HG03159 (cell line): ENCODE data around the gene CA5A.
"Not testable (repeated sequence)": the region's sequence is repeated elsewhere in the genome, so short reads cannot be mapped to it uniquely, and the experiment has no call there.

Source experiments
- ATAC-seq: cut with Tn5 transposase; IDR thresholded peaks from one replicate; pipeline ENCODE4 v1.9.1; 2021; ENCODE audit warnings: mild to moderate bottlenecking, moderate library complexity; ENCODE audit not compliant: unreplicated experiment

Gene CA5A

DNA sequence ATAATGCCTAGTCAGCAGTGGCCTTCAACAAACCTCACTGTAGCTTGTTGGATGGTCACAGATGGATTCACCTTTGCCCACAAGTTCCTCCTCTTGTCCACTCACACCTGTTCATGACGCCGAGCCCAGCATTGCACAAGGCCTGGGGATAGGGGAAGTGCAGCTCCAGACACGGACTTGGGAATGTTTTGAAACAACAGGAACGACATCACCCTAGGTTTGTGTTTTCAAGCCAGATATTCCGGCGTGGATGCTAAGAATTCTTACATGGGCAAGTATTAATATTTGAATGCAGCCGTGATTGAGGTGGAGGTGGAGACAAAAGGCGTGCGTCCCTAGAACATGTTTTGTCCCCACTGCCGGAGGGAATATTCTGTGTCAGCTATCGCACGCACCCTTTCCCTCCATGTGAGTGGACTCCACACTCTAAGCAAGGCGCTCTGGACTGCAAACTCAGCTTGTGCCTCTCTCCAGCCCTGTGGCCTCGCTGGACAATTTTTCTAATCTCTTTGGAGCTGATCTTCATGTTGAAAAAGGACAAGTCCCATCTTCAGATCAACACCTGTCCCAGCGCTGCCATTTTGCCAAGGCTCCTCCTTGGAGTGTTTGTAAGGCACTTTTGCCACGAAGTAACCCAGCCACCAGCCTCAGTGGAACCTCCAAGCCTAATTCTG, 12.9 kb upstream of the CA5A start:
- ATAC-seq, result no peak

DNA sequence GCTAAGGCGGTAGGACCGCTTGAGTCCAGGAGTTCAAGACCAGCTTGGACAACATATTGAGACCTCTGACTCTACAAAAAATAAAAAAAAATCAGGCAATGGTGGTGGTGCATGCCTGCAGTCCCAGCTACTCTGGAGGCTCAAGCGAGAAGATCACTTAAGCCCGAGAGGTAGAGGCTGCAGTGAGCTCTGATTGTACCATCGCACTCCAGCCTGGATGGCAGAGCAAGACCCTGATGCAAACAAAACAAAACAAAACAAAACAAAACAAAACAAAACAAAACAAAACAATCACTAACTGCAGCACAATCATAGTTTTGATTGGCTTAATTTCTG, 12.4 kb upstream of the CA5A start:
- no peak for ATAC-seq

DNA sequence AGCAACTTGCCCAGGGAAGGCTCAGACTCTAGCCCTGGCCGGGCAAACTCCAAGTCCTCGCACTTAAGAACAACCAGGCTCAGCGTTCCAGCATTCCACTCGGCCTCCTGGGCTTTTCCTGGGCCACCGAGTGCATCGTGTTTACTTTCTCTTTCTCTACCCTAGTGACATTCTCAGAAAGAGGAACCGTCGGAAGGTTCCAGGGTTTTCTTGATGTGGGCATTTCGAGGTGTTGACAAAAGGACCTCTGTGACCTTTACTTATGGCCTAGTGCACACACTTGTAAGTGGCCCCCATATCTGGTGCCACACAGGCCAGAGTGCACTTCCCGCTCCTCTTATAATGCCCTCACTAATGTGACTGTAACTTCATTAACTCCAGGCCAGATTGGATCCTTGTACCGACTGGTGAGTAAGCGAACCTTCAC, 11.8 kb upstream of the CA5A start:
- ATAC-seq, result no peak

DNA sequence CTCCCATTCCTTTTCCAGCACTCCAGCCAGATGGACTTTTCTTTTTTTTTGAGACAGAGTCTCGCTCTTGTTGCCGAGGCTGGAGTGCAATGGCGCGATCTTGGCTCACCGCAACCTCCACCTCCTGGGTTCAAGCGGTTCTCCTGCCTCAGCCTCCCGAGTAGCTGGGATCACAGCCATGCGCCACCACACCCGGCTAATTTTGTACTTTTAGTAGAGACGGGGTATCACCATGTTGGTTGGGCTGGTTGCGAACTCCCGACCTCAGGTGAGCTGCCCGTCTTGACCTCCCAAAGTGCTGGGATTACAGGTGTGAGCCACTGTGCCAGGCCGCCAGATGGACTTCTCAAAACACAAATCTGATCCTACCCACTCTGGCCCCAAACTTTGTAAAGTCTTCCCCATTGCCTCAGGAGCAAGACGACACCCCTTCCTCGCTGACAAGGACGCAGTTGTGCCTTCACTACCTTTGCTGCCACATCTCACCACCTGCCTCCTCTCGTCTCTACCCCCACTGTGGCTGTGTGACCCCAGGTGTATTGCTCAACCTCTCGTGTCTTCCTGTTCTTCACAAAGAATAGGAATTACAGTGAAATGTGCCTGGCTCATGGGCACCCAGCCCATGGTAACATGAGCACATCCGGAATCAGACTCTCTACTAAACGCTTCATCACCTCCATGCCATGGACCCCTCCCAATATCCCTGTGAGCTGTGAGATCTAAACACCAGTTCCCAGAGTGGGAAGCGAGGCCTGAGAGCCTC, 11.2 kb upstream of the CA5A start:
- ATAC-seq, result no peak

DNA sequence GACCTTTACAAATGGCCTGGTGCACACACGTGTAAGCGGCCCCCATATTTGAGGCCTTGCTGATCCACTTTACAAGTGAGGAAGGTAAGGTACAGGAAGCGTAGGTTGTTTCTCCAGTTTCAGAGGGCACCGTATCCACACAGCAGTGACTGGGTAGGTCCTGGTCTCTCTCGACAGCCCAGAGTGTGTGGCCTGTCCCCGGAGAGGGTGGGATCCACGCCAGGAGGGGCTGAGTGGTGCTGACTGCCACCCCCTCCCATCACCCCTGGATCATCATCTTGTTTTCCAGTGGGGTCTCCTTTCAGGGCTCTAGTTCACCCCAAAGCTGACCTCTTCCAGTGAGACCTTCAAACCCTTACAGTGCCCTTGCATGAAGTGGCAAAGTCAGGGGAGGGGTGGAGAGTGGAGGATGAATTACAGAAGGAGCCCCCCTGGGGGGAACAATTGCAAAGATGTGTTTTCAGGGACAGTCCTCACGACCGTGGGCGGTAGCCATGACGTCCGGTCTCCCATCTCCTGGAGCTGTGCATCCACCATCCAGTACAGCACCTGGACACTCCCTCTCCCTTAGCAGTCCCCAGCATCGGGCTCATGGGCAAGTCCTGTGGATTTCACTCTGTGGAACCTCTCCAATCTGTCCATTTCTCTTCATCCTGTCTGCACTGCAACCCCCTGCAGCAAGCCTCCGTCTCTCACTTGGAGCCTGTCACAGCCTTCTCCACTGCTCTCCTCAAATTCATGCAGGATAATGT, 10.4 kb upstream of the CA5A start:
- ATAC-seq, result no peak

DNA sequence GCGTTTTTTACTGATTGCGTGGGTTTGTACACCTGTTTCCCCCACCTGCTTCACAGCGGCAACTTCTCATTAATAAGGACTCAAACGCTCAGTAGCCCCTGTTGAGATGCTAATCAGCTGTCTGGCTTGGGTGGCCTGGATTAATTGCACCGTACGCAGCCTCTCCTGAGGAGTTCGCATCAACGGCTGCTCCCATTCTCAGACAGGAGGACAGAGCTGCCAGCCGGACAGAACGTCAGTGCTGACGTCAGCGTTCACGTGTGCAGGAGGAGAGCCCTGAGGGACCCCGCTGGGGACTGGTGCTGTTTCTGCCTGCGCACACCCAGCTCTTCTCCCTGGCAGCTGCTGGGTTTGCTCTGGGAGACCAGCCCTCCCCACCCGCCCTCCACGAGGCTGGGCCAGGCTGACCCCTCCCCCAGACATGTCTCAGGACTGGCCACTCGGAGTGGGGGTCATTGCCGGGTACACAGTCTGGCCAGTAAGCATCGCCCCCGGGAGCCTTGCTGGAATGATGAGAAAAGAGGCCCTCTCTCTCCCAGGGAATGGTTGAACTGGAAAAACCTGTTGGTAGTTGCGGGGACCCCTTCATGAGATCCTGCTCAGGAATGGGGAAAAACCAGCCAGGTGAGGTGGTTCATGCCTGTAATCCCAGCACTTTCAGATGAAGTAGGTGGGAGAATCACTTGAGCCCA, 9.2 kb upstream of the CA5A start:
- no peak for ATAC-seq

DNA sequence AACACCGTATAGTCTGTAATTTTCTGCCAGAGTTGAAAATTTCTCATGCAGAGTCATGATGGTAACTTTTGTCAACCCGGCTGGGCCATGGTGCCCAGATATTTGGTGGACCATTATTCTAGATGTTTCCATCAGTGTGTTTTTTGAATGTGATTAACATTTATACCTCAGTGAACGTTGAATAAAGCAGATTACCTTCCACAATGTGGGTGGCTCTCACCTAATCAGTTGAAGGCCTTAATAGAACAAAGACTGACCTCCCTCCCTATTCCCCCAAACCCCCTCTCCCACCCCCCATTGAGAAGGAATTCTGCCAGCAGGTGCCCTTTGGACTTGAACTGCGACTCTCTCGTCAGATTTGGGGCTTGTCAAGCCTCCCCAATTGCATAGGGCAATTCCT, 6.4 kb upstream of the CA5A start:
- ATAC-seq, result no peak

DNA sequence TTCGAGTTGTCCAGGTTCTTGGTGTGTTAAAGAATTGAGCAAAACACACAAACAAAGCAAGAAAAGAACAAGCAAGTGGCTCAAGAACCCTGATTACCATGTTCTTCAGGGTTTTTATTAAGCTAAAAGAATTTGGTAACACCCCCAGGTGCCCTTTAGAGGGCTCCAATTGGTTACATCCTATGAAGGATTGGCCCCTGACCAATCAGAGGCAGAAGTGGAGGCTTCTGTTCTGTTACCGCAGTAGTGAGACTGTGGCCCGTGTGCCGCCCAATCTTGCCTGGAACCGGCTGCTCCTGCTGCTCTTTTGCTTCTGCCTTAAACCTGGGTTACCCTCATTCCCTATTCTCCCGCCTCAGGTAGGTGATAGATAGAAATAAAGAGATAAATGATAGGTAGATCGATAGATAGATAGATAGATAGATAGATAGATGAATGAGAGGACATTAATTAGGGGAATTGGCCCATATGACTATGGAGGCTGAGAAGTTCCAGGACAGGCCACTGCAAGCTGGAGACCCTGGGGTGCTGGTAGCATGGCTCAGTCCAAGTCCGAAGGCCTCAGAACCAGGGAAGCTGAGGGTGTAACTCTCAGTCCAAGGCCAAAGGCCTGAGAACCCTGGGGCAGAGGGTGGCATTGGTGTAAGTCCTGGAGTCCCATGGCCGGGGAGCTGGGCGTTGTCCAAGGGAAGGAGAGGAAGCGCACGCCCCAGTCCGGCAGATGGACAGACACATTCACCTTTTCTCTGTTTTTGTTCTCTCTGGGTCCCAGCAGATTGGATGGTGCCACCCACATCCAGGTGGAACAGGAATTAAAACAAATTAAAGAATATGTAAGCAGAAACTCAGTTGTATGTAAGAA, 3.5 kb upstream of the CA5A start:
- ATAC-seq, result no peak

DNA sequence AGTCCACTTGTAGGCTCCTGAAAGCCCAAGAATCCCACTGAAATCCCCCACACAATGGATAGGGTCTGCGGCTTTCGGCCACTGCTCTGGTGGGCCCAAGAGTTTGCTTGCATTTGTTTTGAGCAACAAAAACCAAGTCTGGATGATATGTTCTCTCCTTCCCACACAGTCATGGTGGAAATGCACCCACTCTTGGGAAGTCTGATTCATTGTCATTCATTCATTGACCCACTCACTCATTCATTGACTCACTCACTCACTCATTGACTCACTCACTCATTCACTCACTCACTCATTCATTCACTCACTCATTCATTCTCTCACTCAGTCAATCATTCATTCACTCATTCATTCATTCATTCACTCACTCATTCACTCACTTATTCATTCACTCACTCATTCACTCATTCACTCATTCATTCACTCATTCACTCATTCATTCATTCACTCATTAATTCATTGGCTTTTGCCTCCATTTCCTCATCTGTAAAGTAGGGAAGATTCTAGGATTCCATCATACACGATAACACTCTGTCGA, 2.2 kb upstream of the CA5A start:
- no peak for ATAC-seq

DNA sequence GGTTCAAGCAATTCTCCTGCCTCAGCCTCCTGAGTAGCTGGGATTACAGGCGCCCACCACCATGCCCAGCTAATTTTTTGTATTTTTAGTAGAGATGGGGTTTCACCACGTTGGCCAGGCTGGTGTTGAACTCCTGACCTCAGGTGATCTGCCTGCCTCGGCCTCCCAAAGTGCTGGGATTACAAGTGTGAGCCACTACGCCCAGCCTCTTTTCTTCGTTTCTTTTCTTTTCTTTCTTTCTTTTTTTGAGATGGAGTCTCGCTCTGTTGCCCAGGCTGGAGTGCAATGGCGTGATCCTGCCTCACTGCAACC, 858 bp upstream of the CA5A start:
- ATAC-seq, result not testable (repeated sequence)

DNA sequence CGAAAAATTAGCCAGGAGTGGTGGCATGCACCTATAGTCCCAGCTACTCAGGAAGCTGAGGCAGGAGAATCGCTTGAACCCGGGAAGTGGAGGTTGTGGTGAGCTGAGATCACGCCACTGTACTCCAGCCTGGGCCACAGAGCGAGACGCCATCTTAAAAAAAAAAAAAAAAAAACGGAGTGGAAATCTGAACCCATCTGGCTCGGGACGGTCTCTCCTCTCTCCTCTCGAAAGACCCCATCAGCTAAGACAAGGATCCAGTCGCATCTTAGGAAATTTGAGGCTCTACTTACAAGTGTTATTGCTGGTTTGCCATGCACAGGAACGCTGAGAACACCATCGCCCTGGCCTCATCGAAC, 334 bp downstream of the CA5A start:
- not testable (repeated sequence) for ATAC-seq

DNA sequence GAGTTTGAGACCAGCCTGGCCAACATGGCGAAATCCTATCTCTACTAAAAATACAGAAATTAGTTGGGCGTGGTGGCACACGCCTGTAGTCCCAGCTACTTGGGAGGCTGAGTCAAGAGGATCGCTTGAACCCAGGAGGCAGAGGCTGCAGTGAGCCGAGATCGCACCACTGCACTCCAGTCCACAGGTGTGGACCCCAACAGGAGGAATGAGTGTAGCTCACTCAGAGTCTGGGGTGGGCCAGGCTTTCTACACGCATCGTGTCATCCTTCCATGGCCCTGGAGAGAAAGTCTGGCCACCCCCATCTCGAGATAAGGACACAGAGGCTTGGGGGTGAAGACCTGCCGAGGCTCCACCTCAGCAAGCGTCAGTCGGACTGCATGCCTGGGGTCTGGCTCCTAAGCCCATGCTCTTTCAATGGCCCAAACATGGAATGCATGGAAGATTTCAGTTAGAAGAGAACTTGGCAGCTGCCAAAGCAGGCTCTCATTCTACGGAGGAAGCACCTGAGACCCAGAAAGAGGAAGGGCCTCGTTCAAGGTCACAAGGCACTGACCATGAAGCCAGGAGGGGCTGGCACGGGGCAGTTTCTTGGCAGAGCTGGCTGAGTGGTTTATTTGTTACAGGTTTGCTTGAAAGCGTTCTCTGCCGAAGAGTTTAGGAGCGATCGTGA, 1.4 kb downstream of the CA5A start:
- ATAC-seq, result not testable (repeated sequence)

DNA sequence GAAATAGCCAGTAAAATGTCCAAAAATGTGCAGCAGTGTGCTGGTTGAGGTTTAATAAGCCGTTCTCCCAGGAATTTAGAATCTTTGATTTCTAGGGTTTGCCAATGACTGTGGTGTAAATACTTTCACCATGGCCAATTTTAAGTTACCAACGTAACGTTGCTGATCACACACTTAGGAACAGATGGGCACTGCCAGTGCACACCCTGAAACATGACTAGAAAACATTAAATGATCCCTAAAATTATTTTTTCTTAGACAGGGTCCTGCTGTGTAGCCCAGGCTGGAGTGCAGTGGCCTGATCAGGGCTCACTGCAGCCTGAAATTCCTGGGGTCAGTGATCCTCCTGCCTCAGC, 3.2 kb downstream of the CA5A start:
- no peak for ATAC-seq

DNA sequence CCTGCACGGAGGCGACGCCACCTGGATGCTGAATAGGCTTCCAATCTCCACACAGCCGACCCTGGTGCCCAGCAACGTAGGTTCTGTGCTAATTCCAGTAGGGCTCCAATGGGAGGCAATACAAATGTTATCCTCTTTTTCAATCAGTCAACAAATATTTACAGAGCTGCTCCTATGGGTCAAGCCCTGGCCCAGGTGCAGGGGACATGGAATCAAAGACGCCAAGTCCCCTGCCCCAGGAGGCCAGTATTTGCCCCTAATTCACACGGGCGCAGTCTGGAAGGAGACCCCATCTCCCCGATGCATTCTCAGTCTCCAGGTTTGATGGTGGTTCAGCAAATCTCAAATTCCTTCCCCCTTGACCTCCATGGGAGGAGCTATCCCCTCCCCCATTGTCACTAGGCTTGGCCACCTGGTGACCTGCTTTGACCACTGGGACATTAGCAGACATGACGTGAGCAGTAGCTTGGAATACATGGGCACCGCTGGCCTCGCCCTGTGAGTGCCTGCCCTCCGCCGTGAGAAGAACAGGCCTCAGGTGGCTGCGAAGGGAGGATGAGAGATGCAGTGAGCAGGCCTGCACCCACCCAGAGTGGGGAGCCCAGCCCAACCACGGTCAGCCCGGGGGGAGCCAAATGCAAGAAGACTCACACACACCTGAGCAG, 3.7 kb downstream of the CA5A start:
- ATAC-seq, result not testable (repeated sequence)

DNA sequence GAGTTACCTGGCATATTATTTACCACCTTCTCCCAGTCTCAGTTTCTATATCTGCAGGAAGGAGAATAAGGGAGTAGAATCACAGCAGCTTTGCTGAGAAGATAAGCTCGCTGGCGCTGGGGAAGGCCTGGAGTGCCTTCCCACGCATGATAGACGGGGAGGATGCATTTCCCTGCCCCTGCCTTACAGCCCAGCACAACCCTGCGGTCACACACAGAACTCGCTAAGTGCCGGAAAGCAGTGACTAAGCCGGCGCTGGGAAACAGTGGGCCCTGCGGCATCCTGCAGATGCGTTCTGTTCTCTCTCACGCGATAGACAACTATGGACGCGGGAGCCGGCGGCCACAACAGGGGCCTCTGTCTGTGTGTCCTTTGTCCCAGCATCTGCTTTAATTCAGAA, 4.8 kb downstream of the CA5A start:
- ATAC-seq, result no peak

DNA sequence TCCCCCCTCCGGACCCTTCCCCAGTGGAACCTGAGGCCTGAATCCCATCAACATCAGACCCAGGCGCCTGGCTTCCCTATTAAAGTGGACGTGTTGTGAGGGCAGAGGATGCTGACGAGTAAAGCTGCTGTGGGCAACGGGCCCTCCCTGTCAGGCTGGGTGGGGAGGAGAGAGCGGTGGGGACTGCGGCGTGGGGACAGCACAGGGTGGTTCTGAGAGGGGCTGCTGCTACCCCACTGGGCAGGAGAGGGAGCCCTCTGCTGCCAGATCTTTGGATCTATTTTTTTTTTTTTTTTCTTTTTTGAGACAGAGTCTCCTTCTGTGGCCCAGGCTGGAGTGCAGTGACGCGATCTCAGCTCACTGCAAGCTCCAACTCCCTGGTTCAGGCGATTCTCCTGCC, 5.9 kb downstream of the CA5A start:
- ATAC-seq, result no peak

DNA sequence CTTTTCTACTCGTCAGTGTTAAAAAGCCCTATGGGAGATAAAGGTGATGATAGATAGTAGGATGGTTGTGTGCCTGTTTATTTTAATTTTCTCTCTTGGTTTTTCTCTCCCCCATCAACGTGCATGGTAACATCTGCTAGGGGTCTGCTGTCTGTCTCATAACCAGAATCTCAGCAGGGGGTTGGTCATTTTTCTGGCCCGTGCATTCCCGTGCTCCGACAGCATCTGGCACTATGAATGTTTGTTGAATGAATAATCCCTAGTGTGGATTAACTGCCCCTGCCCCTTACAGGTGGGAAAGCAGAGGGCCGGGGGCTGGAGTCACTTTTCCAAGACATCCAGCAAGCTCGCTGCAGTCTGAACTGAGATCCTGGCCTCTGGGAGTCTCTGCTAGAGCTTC, 6.3 kb downstream of the CA5A start:
- no peak for ATAC-seq

DNA sequence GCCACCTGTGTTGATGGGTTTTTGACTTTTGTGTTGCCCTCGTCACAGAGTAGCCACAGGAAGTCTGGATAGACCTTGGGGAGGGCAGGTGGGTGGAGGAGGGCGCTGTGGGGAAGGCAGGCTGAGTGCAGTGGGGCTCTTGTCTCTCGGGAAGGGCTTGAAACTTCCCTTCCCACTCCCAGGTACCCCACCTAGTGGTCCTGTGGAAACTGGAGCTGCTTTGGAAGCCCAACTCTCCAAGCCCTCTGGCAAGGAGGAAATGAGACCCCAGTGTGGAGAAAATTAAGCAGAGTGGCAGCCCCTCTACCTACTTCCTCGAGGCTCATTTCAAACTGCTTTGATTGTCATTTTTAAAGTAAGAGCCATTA, 9.2 kb downstream of the CA5A start:
- ATAC-seq, result no peak
